Choroid plexus epithelial cell (primary cell): Measurements from ENCODE around the gene PSMB10.

Experiments used
- DNase-seq: peaks from one replicate; pipeline ENCODE4 v3.0.0-alpha.2; 2010; ENCODE audit warnings: low read depth
- H3K4me3 ChIP-seq: 2 replicates; pipeline ENCODE4 v1.5.1; 2011; ENCODE audit warnings: low read depth, mild to moderate bottlenecking, control low read depth, low read length, moderate library complexity
- CTCF ChIP-seq: conservative IDR thresholded peaks from 2 replicates; pipeline ENCODE4 v1.5.1; 2011; ENCODE audit warnings: low read depth, mild to moderate bottlenecking, control low read depth, inconsistent platforms, low read length, moderate library complexity

PSMB10 gene

DNA sequence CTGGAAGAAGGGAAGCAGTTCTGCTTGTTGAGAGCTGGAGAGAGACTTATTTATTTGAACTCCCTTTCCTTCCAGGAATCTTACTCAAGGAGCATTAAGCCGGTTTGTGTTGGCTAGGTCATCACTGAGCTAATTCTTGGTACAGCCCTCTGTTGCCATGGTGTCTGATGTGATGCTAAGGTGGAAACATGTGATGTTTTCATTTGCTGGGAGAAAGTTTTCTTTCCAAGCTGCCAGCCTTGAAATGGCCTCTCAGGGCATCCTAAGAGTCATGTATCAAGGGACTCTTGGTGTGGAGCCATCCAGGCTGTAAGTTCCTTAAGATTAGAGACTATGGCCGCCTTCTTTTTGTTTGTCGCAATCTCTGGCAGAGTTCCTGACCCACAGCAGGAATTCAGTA lies 39.4 kb downstream of the PSMB10 start:
- TF ChIP-seq CTCF: no peak
- peak; percentile 82 for DNase-seq
- no peak overlapping the region for H3K4me3 ChIP-seq

DNA sequence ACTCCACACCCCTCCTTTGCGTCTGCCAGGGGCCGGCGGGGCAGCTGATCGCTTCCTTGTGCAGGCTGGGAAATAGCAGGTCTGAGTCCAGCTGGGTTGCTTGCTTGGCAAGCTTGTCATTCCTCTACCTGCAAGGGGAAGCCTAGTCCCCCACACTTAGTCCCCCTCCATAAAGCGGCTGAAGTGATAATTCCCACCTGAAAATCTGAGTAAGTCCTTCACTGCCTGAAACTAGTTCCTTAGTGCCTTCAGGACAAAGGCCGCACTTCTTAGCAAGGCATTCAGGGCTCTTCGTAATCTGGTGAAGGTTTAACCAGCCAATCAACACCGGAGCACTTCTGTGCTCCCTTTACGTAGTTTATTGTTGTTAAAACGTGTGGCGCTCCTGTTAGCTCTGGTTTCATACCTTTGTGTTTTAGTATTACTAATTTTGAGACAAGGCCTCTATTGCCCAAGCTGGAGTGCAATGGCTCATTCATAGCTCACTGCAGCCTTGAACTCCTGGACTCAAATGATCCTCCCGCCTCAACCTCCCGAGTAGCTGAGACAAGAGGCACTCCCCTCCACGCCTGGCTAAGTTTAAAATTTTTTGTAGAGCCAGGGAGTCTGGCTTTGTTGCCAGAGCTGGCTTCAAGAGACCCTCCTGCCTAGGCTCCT lies 42.8 kb downstream of the PSMB10 start:
- TF ChIP-seq CTCF: no peak
- no peak for DNase-seq
- peak overlapping the region; percentile 91 for H3K4me3 ChIP-seq

DNA sequence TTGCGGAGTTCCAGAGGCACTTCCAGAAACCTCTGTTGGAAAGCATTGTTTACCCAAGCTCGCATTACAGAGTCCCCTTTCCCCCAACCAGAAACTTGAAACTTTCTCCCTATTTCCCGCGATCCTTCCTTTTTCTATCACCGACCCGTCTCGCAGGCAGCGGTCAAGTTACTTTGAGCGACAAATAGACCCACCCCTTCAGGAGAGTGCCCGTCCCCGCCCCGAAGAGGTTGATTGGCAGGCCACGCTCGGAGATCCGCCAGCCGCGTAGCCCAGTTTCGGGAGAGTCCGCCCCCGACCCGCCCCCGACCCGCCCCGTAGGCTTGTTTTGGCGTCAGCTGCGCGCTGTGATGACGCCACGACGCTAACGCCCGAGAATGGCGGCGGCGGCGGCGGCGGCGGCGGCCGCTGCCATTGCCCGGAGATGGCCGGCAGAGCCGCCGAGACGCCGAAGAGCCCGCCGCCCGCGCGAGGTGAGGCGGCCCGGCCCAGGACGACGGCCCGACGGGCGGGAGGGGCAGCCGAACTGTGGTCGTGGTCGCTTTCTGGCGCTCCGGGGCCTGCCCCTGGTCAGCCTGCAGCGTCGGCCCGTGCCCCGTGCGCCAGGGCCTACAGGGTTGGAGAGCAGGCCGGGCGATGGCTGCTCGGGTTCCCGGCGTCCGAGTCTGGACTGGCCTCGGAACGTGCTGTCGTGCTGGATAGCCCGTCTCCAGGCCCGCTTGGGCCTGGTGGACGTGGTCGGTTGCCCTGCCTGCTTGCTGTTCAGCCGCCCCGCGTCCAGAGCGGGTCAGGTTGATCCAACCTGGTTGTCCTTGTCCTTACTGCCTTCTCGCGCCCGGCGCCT lies 43.5 kb downstream of the PSMB10 start, which contains the start of gene PSKH1:
PSKH1 (plus strand) TSS at position 356 of the 844 bp plus-strand sequence. CDS start 15,496 bp downstream, outside the sequence.
- peak within 1 kb of the TSS; percentile 91 for H3K4me3 ChIP-seq
- no peak for TF ChIP-seq CTCF
- DNase-seq: peak; percentile 96

- H3K4me3 ChIP-seq: peak overlapping the region; percentile 53
- DNase-seq: no peak
- TF ChIP-seq CTCF: no peak
Measured at GRCh38 chr16:67892375-67892774, 44.3 kb downstream of the PSMB10 start.

DNA sequence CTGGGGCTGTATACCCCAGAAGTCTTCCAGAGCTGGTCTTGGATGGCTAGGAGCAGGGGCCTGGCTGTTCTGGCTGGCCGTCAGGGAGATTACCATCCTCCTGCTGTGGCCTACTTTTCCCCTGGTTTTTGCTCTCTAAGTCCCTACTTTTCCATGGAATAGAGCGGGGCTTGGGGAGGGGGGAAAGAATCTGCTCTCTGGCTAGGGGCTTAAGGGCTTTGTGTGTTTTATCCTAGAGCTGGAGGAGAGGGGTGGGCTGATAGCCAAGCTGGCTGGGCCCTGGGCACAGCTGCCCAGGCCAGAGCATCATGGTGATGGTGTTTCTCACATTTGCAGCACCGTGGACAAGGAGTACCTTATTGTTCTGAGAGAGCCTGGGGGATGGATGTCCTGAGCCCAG lies 48.3 kb downstream of the PSMB10 start:
- H3K4me3 ChIP-seq: no peak overlapping the region
- TF ChIP-seq CTCF: no peak
- DNase-seq: no peak

- no peak overlapping the region for H3K4me3 ChIP-seq
- no peak for DNase-seq
- TF ChIP-seq CTCF: no peak
Measured at GRCh38 chr16:67886387-67886786, 50.3 kb downstream of the PSMB10 start.

DNA sequence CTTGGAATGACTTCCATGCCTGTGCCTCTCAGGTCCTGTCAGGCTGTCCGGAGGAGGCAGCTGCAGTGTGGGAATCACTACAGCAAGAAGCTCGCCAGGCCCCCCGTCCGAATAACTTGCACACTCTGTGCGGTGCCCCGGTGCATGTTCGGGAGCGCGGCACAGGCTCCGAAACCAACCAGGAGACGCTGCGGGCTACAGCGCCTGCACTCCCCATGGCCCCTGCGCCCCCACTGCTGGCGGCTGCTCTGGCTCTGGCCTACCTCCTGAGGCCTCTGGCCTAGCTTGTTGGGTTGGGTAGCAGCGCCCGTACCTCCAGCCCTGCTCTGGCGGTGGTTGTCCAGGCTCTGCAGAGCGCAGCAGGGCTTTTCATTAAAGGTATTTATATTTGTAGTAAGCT lies 50.7 kb downstream of the PSMB10 start:
- DNase-seq: no peak
- no peak for TF ChIP-seq CTCF
- H3K4me3 ChIP-seq: no peak overlapping the region
